Colonic mucosa (tissue), 4 donors: ENCODE data around the gene EXTL1. TPM values are rescaled to one million over a fixed set of nuclear protein-coding genes. Genes with fewer than 3 reads are reported as not detected.

Source experiments
- DNase-seq: peaks from one replicate; pipeline ENCODE4 v3.0.0-alpha.2; 2020
- H3K27ac ChIP-seq: fragments of 200-600 bp; one replicate; pipeline ENCODE4 v1.8.0; 2021
- H3K27me3 ChIP-seq: fragments of 200-600 bp; one replicate; pipeline ENCODE4 v1.8.0; 2021
- H3K36me3 ChIP-seq: fragments of 200-600 bp; one replicate; pipeline ENCODE4 v1.8.0; 2021
- H3K4me1 ChIP-seq: fragments of 200-600 bp; one replicate; pipeline ENCODE4 v1.8.0; 2021; ENCODE audit warnings: mild to moderate bottlenecking
- H3K4me3 ChIP-seq: fragments of 200-600 bp; one replicate; pipeline ENCODE4 v1.8.0; 2021
- H3K9ac ChIP-seq, 2 donors: one replicate each; pipeline ENCODE4 v1.7.0; 2013; ENCODE audit warnings: control low read depth in 2 of 2, low read depth in 2 of 2, low read length in 2 of 2
- H3K9me3 ChIP-seq: fragments of 200-600 bp; one replicate; pipeline ENCODE4 v1.8.0; 2021
- CTCF ChIP-seq: fragments of 200-600 bp; IDR thresholded peaks from one replicate; pipeline ENCODE4 v1.8.0; 2022; ENCODE audit warnings: antibody characterized with exemption, mild to moderate bottlenecking
- intact Hi-C: fragments of 100-400 bp; cut with DNase I; formaldehyde crosslinking; loops from one replicate; pipeline ENCODE4 v1.14.1; 2022
- total RNA-seq, 2 donors: library from RNA; stranded (reverse); fragmentation: NEBNext Ultra II Directional in 1 of 2; extraction: Animal tissue kit (Norgen Biotek cat#: 25700) in 1 of 2; gene quantifications; one replicate each; pipeline ENCODE4 v1.2.1, GENCODE V29; 2021
- donor health status: healthy.
- donor health status: DM: no; HTN: no; CAD: no.
- donor health status: DM: no; HTN: no; CAD: no.

EXTL1 gene
- total RNA-seq, 2 donors from 2014 or later, result 0.05 to 0.29 TPM

GRCh38 chr1:26016953-26017545 is 4.5 kb upstream of the EXTL1 start:
- H3K4me3 ChIP-seq, result no peak overlapping the region
- no peaks in the 10 kb centered on the region for H3K4me1 ChIP-seq
- H3K27me3 ChIP-seq, result no peaks in the 10 kb centered on the region
- TF ChIP-seq CTCF, result no peak
- H3K9me3 ChIP-seq, result no peaks in the 10 kb centered on the region
- no peak for DNase-seq
- no peaks in the 10 kb centered on the region for H3K36me3 ChIP-seq
- no peak overlapping the region for H3K27ac ChIP-seq
- no peak overlapping the region for H3K9ac ChIP-seq
- intact Hi-C loops, result no loop called here

- intact Hi-C loops, result no loop called here
- H3K4me1 ChIP-seq, result no peaks in the 10 kb centered on the region
- H3K9ac ChIP-seq, result no peak overlapping the region
- no peak for TF ChIP-seq CTCF
- no peak overlapping the region for H3K4me3 ChIP-seq
- H3K27me3 ChIP-seq, result no peaks in the 10 kb centered on the region
- DNase-seq, result no peak
- no peaks in the 10 kb centered on the region for H3K36me3 ChIP-seq
- H3K27ac ChIP-seq, result no peak overlapping the region
- H3K9me3 ChIP-seq, result no peaks in the 10 kb centered on the region
Observed at GRCh38 chr1:26017606-26018005, 4.0 kb upstream of the EXTL1 start.

GRCh38 chr1:26019641-26020315 is 1.8 kb upstream of the EXTL1 start:
- Histone ChIP-seq H3K4me3 (no peak overlapping the region), H3K9me3 (no peaks in the 10 kb centered on the region), H3K27me3 (no peaks in the 10 kb centered on the region), H3K36me3 (no peaks in the 10 kb centered on the region), H3K9ac (no peak overlapping the region), H3K27ac (no peak overlapping the region), H3K4me1 (no peaks in the 10 kb centered on the region)
- DNase-seq, result no peak
- TF ChIP-seq CTCF, result no peak
- intact Hi-C loops, result no loop called here

GRCh38 chr1:26020330-26020768 is 1.2 kb upstream of the EXTL1 start:
- Histone ChIP-seq H3K4me1 (no peaks in the 10 kb centered on the region), H3K27ac (no peak overlapping the region), H3K9ac (no peak overlapping the region), H3K27me3 (no peaks in the 10 kb centered on the region), H3K9me3 (no peaks in the 10 kb centered on the region), H3K4me3 (no peak overlapping the region), H3K36me3 (no peaks in the 10 kb centered on the region)
- TF ChIP-seq CTCF, result no peak
- intact Hi-C loops, result no loop called here
- DNase-seq, result no peak

- no peaks in the 10 kb centered on the region for H3K36me3 ChIP-seq
- TF ChIP-seq CTCF, result no peak
- intact Hi-C loops, result no loop called here
- no peak overlapping the region for H3K9ac ChIP-seq
- DNase-seq, result no peak
- no peaks in the 10 kb centered on the region for H3K27me3 ChIP-seq
- H3K4me1 ChIP-seq, result no peaks in the 10 kb centered on the region
- no peaks in the 10 kb centered on the region for H3K9me3 ChIP-seq
- no peak overlapping the region for H3K27ac ChIP-seq
- no peak overlapping the region for H3K4me3 ChIP-seq
Observed at GRCh38 chr1:26020941-26021646, 481 bp upstream of the EXTL1 start.
